Mesenteric fat pad (tissue), 1 donor: ENCODE data around the gene SHLD2. TPM values are rescaled to one million over a fixed set of nuclear protein-coding genes. Genes with fewer than 3 reads are reported as not detected.
"Not testable (repeated sequence)": the region's sequence is repeated elsewhere in the genome, so short reads cannot be mapped to it uniquely, and the experiment has no call there.

Source experiments
- DNase-seq: peaks from one replicate; pipeline ENCODE4 v3.0.0-alpha.2; 2020; ENCODE audit warnings: low spot score
- long read RNA-seq: library from polyadenylated mRNA; unstranded; transcript quantifications from one replicate; pipeline ENCODE4 v2.0.0, GENCODE V29; 2020
- total RNA-seq: library from RNA; stranded (reverse); fragmentation: NEBNext Ultra II Directional; extraction: Animal tissue kit (Norgen Biotek cat#: 25700); gene quantifications from one replicate; pipeline ENCODE4 v1.2.1, GENCODE V29; 2021
- donor health status: DM: yes; HTN: yes; CAD: no.

The SHLD2 gene
- 33.0 TPM for total RNA-seq
- long read RNA-seq, partial matches to known transcripts: 18 of 31 reads
- long read RNA-seq, other reads (novel, unspliced or antisense): 11 of 31 reads

- peak; percentile 96 for DNase-seq
Observed at GRCh38 chr10:87094373-87095235, at the start of gene SHLD2, which contains the start of gene GLUD1. TSS of gene SHLD2 (plus strand) at chr10:87095206. CDS start at chr10:87151355, 56,149 bp downstream. TSS of gene GLUD1 (minus strand) at chr10:87094843. CDS start at chr10:87094769, 74 bp downstream.

GRCh38 chr10:87045434-87045938, 49.5 kb upstream of the SHLD2 start:
- no peak for DNase-seq

GRCh38 chr10:87053111-87053510, 41.9 kb upstream of the SHLD2 start:
- no peak for DNase-seq

GRCh38 chr10:87053577-87054181, 41.3 kb upstream of the SHLD2 start:
- DNase-seq: no peak

- DNase-seq: no peak
Observed at GRCh38 chr10:87054373-87055295, 40.4 kb upstream of the SHLD2 start.

GRCh38 chr10:87058171-87058570, 36.8 kb upstream of the SHLD2 start:
- no peak for DNase-seq

- DNase-seq: no peak
Observed at GRCh38 chr10:87059401-87059800, 35.6 kb upstream of the SHLD2 start.

GRCh38 chr10:87060280-87060928, 34.6 kb upstream of the SHLD2 start:
- no peak for DNase-seq

GRCh38 chr10:87064651-87065050, 30.4 kb upstream of the SHLD2 start:
- DNase-seq: no peak

- no peak for DNase-seq
Observed at GRCh38 chr10:87066178-87066577, 28.8 kb upstream of the SHLD2 start.

GRCh38 chr10:87066865-87067264, 28.1 kb upstream of the SHLD2 start:
- no peak for DNase-seq

GRCh38 chr10:87068281-87068680, 26.7 kb upstream of the SHLD2 start:
- no peak for DNase-seq

- DNase-seq: no peak
Observed at GRCh38 chr10:87072449-87072848, 22.6 kb upstream of the SHLD2 start.

- not testable (repeated sequence) for DNase-seq
Observed at GRCh38 chr10:87076421-87076820, 18.6 kb upstream of the SHLD2 start.

GRCh38 chr10:87079106-87079836, 15.7 kb upstream of the SHLD2 start:
- no peak for DNase-seq

- DNase-seq: not testable (repeated sequence)
Observed at GRCh38 chr10:87080621-87081020, 14.4 kb upstream of the SHLD2 start.

- not testable (repeated sequence) for DNase-seq
Observed at GRCh38 chr10:87081574-87081973, 13.4 kb upstream of the SHLD2 start.

- DNase-seq: not testable (repeated sequence)
Observed at GRCh38 chr10:87082219-87082618, 12.8 kb upstream of the SHLD2 start.

- DNase-seq: not testable (repeated sequence)
Observed at GRCh38 chr10:87083576-87084290, 11.3 kb upstream of the SHLD2 start.
